ENCODE results near the gene RERG.

The RERG gene

DNA sequence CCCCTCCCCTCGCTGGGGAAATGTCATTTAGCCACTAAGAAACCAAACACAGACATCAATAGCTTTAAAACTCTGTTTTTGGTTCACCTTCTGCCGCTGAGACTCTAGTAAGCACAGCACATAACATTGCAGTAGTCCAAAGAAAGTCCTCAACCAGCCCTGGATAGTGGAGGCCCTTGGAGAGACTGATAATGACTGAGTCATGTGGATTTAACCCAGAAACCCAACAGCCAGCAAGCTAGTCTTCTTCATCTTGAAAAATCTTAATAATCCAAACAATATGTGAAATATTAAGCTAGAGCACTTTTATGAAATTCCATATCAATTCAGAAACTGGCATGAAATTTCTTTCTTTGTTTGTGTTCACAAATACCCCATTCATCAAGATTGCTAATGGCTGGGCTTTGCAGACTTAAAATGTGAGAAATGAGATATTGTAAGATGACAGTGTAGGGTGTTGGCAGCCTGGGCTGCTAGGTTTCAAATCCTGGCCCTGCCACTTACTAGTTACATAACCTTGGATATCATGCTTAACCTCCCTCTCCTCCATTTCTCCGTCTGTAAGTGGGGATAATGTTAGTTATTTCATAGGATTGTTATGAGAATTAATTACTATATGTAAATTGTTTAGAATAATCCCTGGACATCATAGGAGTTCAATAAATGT is 40.1 kb downstream of the RERG start:
- TF ChIP-seq, protein P1, sequence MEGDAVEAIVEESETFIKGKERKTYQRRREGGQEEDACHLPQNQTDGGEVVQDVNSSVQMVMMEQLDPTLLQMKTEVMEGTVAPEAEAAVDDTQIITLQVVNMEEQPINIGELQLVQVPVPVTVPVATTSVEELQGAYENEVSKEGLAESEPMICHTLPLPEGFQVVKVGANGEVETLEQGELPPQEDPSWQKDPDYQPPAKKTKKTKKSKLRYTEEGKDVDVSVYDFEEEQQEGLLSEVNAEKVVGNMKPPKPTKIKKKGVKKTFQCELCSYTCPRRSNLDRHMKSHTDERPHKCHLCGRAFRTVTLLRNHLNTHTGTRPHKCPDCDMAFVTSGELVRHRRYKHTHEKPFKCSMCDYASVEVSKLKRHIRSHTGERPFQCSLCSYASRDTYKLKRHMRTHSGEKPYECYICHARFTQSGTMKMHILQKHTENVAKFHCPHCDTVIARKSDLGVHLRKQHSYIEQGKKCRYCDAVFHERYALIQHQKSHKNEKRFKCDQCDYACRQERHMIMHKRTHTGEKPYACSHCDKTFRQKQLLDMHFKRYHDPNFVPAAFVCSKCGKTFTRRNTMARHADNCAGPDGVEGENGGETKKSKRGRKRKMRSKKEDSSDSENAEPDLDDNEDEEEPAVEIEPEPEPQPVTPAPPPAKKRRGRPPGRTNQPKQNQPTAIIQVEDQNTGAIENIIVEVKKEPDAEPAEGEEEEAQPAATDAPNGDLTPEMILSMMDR (IDR thresholded peaks at IDR 0.05; ENCODE audit: insufficient read depth, low read depth, low read length, missing control alignments), result no peak
- DNase-seq (ENCODE audit: low read depth), result no peak

DNA sequence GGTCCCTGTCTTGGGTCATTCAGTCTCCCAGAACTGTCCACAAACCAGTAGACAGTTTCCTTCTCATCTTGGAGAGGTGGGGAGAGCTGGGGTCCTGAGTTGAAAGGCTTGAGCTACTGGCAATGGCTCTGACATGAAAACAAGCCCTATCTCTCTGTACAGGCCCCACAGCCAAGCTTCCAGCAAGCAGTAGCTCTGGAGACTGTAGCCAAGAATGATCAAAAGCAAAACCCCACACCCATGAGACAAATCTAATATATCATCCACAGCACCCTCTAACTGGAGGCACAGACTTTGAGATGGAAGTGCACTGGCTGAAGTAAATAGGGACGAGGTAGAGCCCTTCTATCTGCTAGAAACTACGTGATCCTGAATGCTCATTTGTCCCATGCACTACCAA is 40.9 kb downstream of the RERG start:
- TF ChIP-seq, protein P1 (IDR thresholded peaks at IDR 0.05; ENCODE audit: insufficient read depth, low read depth, low read length, missing control alignments), result no peak
- no peak for DNase-seq (ENCODE audit: low read depth)
- H3K4me3 ChIP-seq (ENCODE audit: low read depth, low read length), result no peak overlapping the region

More for the DNA sequence above, 40.1 kb downstream of the RERG start:
- no peak overlapping the region for H3K4me3 ChIP-seq (ENCODE audit: low read depth, low read length)

DNA sequence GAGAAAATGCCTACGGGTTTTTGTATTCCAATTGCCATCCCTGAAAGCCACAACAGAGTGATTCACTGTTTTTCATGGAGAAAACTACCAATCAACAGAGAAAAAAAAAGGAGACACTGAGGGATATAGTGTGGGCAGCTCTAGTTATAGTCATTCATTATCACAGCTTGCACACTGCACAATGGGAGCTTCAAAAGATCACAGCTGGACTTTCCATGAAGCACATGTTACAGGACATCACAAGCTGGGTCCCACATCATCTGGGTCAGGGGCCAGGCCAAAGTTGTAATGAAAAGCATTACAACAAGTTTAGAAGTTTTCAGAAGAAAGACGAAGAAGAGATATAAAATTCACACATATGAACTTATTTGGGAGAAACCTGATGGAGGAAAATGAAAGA is 41.5 kb downstream of the RERG start:
- TF ChIP-seq, protein P1 (IDR thresholded peaks at IDR 0.05; ENCODE audit: insufficient read depth, low read depth, low read length, missing control alignments), result no peak
- DNase-seq (ENCODE audit: low read depth), result no peak
- H3K4me3 ChIP-seq (ENCODE audit: low read depth, low read length), result no peak overlapping the region

DNA sequence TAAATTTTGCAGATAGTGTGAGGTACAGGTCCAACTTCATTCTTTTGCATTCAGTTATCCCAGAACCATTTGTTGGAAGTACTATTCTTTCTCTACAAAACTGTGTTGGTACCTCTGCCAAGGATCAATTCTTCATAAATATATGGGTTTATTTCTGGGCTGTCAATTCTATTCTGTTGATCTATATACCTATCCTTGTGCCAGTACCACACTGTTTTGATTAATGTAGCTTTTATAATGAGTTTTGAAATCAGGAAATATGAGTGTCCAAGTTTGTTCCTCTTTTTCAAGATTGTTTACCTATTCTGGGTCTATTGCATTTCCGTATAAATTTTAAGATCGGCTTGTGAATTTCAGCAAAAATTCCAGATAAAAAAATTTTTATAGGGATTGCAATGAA is 48.1 kb downstream of the RERG start:
- no peak for DNase-seq (ENCODE audit: low read depth)
- TF ChIP-seq, protein P1 (IDR thresholded peaks at IDR 0.05; ENCODE audit: insufficient read depth, low read depth, low read length, missing control alignments), result no peak
- H3K4me3 ChIP-seq (ENCODE audit: low read depth, low read length), result no peak overlapping the region

DNA sequence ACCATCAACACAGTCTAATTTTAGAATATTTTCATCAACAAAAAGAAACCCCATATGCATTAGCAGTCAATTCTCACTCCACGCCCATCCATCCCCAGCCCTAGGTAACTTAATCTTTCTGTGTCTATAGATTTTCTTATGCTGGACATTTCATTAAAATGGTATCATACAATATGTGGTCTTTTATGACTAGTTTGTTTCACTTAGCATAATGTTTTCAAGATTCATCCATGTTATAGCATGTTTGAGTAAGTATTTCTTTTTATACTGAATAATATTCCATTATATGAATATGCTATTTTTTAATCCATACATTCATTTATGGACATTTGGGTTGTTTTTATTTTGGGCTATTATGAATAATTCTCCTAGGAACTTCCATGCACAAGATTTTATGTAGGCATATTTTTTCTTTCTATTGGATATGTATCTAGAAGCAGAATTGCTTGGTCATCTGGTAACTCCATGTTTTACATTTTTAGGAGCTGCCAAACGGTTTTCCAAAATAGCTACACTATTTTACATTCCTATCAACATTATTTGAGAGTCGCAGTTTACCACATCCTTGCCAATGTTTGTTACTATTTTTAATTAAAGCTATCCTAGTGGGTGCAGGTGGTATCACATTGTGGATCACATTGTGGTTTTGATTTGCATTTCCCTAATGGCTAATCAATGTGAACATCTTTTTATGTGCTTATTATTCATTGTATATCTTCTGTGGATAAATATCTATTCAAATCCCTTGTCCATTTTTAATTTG is 49.0 kb downstream of the RERG start:
- no peak for DNase-seq (ENCODE audit: low read depth)
- TF ChIP-seq, protein P1 (IDR thresholded peaks at IDR 0.05; ENCODE audit: insufficient read depth, low read depth, low read length, missing control alignments), result no peak
- H3K4me3 ChIP-seq (ENCODE audit: low read depth, low read length), result no peak overlapping the region

DNA sequence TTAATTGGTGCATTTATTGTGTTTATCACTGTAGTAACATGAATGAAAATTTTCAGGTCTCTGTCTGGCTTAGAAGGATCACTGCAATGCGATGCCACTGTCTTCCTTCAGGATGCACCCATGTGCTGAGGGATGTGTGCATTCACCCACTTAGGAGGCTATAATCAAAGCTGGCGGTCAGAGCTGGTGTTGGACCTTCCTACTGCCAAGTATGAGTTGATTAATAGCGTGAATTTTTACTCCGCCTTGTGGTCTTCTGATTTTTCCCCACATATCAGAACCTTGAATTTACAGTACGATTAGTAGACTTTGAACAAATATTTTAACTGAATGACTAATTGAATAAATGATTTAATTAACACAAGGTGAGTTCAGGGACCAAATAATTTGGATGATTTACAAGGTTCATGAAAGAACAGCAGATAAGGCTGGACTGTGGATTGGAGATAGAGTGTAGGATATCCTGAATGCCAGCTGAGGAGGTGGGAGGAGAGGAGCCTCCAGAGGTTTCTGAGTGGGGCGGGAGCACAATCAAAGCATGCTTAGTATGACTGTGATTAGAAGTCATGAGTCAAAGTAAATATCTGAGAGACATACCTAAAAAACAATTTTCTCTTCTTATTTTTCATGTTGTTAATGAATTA is 50.1 kb downstream of the RERG start:
- DNase-seq (ENCODE audit: low read depth), result no peak
- no peak overlapping the region for H3K4me3 ChIP-seq (ENCODE audit: low read depth, low read length)
- TF ChIP-seq, protein P1 (IDR thresholded peaks at IDR 0.05; ENCODE audit: insufficient read depth, low read depth, low read length, missing control alignments), result no peak

All from GM12865 (cell line).